ENCODE results near the gene DNAJC18.
"Not testable (repeated sequence)": the region's sequence is repeated elsewhere in the genome, so short reads cannot be mapped to it uniquely, and the experiment has no call there.

Gene DNAJC18

DNA sequence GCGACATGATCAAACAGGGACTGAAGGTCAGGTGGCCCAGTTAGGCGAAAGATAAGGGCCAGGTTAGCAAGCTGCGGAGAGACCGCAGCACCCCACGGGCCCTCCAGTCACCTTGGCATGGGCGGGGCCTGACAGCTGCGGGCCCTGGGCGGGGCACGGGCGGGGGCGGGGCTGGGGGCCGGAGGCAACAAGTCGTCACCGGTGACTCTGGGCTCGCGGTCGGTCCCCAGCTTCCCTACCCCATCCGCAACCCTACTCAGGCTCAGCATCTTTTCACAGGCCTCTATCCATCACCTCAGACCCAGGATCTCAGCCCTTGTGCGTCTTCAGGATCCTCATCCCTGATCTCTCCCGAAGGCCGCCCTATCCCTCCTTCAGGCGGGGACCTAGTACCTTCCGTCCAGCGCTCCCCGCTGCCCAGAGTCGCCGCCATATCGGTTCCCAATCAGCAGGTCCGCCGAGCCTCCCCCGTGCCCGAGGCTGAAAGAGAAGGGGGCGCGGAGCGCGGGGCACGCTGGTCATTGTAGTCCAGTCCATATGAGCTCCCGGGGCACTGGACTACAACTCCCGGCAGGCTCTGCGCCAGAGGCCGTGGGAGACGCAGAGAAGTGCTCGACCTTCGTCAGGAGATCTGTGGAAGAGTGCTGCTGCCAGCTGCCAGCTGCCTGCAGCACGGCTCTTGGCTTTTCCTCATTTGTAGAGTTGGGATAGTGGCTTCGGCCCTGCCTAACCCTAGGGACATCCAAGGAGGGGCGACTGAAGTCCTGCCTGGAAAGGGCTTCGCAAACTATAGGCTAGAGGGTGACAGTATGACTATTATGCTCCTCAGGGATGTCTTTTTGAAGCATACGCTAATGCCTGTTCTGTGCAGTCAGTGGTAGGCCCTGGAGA is at the start of gene DNAJC18:
TSS of gene DNAJC18 (minus strand) at position 513 of the 891 bp plus-strand sequence. CDS start at position 433, 80 bp downstream.
- peak; percentile 71 to 83 for DNase-seq (ENCODE audit: low read depth in 2 of 2)

DNA sequence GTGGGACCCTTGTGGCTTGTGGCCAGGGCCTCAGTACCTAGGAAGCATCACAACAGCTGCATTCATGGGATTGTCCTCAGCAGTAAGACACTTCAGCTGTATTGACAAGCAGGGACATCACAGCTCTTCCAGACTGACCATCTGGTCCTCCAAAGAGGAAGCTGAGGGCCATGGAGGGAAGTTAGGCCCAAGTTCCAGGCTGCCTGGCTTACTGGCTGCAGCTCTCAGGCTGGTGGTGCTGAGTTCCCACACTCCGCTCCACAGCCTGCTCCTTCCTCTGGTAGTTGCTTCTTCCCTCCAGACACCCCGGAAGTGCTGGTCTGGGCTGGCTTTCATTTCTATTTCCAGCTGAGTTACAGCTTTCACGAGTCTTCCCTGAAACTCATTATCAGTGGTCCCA is 48.9 kb upstream of the DNAJC18 start:
- no peak for DNase-seq (ENCODE audit: low read depth in 2 of 2)

DNA sequence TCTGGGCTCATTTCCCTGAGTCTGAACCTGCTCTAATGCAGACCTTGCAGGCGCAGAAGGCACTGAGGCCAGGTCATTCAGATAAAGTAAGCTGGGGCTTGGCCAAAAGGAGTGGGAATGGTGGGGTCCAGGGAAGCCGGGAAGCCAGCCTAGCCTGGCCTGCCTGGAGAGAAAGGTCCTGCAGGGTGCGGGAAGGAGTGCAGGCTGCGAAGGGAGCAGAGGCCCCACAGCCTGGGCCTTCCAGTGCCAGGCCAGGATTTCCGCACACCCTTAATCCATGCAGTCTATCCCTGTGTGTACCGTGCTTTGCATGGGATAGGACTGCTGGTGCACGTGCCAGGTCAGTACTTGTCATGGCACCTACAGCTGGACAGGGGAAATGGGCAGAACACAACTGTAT is 46.9 kb upstream of the DNAJC18 start:
- no peak for DNase-seq (ENCODE audit: low read depth in 2 of 2)

DNA sequence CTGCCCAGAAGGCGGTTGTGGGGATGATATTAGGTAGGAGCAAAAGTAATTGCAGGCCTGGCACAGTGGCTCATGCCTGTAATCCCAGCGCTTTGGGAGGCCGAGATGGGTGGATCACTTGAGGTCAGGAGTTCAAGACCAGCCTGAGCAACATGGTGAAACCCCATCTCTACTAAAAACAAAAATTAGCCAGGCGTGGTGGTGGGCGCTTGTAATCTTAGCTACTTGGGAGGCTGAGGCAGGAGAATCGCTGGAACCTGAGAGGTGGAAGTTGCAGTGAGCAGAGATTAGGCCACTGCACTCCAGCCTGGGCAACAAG is 43.5 kb upstream of the DNAJC18 start:
- not testable (repeated sequence) for DNase-seq (ENCODE audit: low read depth in 2 of 2)

DNA sequence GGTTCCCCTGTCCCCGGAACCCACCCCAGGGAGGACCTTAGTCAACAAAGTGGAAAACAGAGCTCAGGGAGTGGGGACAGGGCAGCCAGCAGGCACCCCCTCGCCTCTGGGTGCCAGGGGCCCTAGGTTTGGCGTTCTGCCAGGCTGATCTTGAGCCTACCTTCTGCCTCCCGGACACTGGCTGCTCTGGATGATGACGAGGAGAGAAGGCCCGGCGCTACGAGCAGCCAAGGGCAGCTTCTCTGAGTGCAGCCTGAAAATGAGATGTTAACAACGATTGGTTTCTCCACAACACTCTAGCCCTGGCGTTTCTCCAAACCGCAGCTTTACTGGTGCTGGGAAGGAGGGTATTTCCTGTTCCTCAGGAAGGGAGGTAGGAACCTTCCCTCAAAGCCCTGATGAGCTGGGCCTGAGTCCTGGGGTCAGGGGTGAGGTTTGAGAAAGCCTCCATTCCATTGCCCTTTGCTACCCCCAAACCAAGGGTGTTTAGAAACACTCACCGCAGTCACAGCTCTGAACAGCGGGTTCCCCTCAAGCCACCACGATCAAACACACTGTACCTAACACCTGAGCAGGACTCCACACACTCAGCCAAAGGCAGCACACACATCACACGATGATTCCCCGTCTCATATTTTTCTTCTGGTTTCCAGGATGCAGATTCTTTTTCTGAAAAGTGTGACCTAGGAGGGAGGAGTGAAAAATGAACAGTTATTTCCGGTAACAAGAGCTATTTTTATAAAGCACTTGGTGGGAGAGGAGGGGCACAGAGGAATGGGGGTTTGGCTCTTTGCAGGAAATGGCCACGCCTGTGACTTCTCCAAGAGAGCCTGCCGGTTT is 42.9 kb upstream of the DNAJC18 start, which contains the start of gene STING1:
TSS of gene STING1 (minus strand) at position 709 of the 840 bp plus-strand sequence. CDS start 1,054 bp downstream, outside the sequence.
- peak; percentile 26 to 33 for DNase-seq (ENCODE audit: low read depth in 2 of 2)

DNA sequence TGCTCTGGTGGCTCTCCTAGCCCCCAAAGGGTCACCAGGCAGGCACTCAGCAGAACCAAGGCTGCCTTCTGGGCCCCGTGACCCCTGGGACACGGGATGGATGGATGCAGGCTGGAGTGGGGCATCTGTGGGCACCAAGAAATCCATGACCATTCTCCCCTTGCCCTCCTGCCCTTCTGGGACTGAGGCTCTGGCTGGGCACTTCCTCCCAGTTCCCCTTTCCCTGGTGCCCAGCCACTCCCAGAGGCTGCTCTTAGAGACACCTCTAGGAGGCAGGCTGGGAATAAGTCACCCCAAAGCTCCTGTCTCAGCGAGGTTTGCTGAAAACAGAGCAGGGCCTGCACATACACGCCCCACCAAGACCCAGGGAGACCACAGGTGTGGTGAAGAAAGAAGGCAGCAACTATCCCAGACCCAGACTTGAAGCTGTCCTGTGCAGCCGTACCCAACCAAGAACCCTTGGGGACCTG is 42.3 kb upstream of the DNAJC18 start:
- DNase-seq (ENCODE audit: low read depth in 2 of 2) = no peak

DNA sequence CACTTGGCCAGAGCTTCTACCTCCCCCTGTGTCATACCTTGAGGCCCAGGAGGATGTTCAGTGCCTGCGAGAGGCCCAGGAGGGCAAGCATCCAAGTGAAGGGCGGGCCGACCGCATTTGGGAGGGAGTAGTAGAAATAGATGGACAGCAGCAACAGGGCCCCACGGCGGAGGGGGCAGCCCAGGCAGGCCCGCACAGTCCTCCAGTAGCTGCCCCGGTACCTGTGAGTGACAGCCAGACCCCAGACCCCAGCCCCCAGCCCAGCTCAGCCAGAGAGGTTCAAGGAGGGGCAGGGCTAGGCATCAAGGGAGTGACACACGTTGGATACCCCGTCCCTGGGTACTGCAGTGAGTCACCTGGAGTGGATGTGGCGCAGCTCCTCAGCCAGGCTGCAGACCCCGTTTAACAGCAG is 41.8 kb upstream of the DNAJC18 start:
- no peak for DNase-seq (ENCODE audit: low read depth in 2 of 2)

DNA sequence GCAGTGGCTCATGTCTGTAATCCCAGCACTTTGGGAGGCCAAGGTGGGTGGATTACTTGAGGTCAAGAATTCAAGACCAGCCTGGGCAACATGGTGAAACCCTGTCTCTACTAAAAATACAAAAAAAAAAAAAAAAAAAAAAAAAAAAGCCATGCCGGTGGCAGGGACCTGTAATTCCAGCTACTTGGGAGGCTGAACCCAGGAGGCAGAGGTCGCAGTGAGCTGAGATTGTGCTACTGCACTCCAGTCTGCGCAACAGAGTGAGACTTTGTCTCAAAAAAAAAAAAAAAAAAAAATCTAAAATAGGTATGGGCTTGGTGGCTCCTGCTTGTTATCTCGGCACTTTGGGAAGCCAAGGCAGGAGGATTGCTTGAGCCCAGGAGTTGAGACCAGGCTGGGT is 40.4 kb upstream of the DNAJC18 start:
- not testable (repeated sequence) for DNase-seq (ENCODE audit: low read depth in 2 of 2)

DNA sequence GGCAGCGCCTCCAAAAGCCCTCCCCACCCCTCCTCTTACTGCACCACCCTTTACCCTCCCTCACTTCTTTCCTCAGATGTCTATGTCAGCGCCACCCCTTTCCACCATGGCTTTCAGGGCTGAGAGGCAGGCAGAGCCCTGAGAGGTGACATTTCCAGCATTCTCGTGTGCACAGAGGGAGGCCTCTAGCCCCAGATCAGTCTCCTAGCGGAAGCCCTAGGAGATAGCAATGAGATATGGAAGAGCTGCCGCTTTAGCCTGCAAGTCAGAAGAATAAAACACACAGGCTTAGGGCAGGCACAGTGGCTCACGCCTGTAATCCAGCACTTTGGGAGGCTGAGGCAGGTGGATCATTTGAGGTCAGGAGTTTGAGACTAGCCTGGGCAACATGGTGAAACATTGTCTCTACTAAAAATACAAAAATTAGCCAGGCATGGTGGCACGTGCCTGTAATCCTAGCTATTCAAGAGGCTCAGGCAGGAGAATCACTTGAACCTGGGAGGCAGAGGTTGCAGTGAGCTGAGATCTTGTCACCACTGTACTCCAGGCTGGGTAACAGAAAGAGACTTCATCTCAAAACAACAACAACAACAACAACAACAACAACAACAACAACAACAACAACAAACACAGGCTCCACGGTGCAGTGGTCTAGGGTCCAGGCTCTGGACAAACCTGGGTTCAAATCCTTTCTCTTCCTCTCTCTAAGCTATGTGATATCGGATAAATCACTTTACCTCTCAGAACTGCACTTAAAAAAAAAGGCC is 39.5 kb upstream of the DNAJC18 start:
- not testable (repeated sequence) for DNase-seq (ENCODE audit: low read depth in 2 of 2)

DNA sequence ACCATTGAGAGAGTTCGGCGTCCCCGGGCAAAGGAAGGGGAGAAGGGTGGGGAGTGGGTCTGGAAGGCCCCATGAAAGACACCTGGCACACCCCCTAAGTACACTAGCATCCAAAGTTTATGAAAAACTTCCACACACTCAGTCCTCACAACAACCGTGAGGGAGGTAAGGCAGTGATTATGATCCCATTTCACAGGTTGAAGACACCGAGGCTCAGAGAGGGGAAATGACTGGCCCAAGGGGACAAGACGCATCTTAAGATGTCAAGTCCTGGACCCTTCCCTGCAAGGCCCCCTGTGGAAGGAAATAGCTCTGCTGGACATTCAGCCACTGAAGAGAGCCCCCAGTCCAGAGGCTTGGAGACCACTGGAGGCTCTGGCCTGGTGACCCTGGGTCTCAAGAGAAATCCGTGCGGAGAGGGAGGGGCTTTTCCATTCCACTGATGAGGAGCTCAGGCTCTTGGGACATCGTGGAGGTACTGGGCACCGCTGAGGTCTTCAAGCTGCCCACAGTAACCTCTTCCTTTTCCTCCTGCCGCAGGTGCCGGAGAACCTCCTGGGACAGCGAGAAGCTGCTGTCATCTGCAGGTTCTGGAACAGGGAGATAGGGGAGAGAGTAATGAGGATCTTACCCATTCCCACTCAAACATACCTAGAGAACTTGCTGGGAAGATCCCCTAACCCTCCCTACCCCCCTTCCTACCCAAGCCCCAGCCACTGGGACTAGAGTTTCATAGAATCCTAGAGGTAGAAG is 36.7 kb upstream of the DNAJC18 start:
- DNase-seq (ENCODE audit: low read depth in 2 of 2) = no peak

DNA sequence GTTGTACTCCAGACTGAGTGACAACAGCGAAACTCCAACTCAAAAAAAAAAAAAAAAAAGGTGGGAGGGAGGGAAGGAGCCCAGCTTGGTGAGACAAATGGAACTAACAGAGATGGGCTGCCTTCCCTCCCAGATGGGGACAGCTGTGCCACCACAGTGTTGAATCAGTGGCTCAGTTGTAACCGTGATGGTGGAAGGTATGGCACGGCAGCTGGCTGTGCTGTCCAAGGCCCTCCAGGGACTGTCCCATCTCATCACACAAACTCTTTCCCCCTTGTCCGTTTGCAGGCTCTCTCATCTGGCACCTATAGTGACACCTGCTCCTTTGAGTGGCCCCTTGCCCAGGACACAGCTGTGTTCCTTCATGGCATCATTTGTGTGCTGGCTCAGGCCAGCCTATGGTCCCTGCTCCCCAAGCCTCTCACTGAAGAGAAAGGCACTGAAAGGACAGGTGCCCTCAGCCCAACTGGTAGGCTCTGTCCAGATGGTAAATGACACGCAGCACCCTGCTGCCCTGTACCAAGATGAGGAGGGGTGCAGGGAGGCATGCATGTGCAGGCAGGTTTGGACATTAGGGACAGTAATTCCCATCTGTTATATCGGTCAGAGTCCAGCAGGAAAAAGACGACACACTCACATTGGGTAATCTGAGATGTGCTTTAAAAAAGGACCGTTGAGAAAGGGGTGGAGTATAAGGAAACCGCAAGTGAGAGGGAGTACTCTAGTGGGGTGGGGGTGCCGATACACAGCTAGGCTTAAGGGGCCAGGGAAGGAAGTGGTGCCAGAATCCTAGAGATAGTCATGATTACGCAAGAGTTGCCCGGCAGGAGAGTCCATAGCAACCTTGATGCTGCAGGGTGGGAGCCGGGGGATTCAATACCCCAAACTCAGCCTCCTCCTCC is 35.8 kb upstream of the DNAJC18 start:
- no peak for DNase-seq (ENCODE audit: low read depth in 2 of 2)

DNA sequence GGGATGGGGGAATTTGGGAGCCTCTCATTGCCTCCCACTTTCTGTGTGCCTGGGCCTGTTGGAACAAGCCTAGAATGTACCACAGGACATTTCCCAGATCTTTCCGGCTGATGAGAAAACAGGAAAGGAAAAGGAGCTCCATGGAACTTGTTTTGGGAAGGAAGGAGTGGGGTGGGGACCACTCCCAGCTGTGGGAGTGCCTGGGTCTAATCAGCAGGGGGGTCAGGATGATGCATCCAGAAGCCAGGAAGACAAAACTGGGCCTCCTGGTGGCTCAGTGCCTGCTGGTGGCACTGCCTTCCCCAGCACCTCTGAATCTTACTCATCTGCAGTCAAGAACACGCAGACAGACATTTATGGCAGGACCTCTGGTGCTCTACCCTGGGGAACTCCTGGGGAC is 34.2 kb upstream of the DNAJC18 start:
- no peak for DNase-seq (ENCODE audit: low read depth in 2 of 2)

DNA sequence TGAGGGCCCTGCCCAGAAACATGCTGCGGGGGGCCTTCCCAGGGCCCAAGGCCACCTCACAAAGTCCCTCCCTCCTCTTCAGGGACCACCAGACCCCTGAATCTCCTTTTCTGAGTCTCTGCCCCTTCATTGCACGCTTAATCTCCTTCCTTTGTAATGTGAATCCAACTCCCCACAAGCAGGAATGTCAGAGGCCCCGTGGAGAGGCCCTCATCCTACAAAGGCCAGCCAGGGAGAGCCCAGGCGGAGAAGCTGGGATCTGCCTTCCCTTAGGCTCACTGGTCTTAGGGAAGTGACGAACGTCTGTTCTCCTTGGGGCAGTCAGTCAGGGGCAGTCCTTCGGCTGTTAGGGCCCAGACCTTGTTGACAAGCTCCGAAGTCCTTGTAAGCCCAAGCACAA is 33.8 kb upstream of the DNAJC18 start:
- DNase-seq (ENCODE audit: low read depth in 2 of 2) = no peak

DNA sequence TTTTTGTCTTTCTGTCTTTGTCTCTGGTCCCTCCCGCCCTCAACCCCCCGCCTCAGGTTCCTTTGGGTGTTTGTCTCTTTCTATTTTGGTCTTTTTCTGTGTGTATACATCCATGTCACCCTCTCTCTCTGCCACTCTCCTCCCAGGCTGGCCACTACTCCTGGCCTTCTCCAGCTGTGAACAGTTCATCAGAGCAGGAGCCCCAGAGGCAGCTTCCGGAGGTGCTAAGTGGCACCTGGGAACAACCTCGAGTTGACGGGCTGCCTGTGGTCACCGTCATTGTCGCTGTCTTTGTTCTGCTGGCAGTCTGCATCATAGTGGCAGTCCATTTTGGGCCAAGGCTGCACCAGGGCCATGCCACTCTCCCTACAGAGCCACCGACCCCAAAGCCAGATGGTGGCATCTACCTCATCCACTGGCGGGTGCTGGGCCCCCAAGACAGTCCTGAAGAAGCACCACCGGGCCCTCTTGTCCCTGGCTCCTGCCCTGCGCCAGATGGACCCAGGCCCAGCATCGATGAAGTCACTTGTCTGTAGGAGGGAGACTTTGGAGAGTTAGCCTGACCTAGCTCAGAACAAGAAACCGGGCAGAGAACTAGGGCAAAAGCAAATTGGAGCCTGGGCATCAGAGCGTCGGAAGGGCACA is 33.2 kb upstream of the DNAJC18 start:
- DNase-seq (ENCODE audit: low read depth in 2 of 2) = no peak

DNA sequence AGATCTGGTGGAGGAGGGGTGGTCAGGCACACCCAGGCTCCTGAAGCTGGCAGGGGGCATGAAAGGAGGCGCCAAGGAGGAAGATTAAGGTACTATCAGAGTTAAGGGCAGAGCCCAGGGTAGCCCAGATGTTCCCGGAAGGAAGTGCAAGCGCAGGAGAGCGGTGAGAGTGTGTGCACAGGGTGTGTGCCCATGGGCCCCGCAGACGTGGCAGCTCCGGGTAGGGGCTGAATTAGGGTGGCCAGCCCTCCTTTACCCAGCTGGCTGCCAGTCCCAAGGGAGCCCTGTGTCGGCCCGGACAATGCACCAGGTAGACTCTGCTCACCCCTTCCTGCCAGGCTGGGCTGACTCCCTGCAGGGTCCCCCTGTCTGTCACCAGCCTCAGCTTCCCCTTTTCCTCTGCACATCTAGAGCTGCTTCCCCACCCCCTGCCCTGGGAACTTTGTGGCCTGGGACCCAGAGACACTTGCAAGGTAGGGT is 31.5 kb upstream of the DNAJC18 start, which contains the start of gene SMIM33:
TSS of gene SMIM33 (plus strand) at position 184 of the 480 bp plus-strand sequence. CDS start at position 302, 118 bp downstream.
- DNase-seq (ENCODE audit: low read depth in 2 of 2) = no peak

DNA sequence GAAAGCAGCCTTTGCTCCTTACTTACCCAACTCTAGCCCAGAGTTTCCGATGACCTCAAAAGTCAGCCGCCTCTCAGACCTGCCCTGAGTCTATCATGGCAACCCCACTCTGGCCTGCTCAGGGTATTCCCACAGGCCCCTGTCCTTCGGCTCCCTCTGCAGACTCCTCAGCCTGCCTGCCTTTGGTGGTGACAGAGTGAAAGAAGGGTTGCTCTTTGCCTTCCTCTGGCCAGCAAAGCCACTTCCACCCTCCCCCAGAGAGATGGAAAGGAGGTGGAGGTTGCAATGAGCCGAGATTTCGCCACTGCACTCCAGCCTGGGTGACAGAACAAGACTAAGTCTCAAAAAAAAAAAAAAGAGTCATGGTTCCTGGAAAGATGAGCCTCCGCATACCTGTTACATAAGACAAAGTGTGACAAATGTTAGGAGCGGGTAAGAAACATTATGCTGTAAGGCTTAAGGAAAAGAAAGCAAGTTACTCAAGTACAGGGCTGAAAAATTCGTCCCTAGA is 29.2 kb upstream of the DNAJC18 start:
- no peak for DNase-seq (ENCODE audit: low read depth in 2 of 2)

DNA sequence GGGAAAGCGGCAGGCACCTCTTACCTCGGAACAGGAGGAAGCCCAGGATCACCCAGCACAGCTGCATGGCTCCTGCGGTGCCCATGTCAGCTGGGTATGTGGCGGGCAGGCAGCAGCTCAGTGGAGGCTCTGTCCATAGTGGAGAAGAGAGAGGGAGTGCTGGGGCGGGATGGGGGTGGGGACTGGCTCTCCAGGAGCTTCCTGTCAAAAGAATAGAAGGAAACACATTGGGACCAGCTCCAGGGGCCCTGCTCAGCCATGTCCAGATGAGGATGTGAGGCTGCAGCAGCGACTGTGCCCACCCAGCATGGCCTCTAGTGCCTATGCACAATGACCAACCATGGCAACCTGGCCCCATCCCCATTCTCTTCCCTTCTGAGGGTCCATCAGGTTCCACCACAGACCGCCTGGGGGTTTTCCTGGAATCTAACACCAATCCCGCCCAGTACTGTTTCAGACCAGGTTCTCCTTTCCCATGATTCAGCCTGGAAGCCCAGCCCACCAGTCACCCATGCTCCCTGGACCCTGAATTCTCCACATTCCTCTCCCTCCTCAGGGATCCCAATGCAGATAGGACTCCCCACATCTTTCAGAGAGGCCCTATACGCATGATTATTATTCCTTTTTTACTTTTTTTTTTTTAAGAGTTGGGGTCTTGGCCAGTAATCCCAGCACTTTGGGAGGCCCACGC is 23.4 kb upstream of the DNAJC18 start, which contains the start of gene ECSCR:
TSS of gene ECSCR (minus strand) at position 158 of the 691 bp plus-strand sequence. CDS start at position 85, 73 bp downstream.
- DNase-seq (ENCODE audit: low read depth in 2 of 2) = no peak

DNA sequence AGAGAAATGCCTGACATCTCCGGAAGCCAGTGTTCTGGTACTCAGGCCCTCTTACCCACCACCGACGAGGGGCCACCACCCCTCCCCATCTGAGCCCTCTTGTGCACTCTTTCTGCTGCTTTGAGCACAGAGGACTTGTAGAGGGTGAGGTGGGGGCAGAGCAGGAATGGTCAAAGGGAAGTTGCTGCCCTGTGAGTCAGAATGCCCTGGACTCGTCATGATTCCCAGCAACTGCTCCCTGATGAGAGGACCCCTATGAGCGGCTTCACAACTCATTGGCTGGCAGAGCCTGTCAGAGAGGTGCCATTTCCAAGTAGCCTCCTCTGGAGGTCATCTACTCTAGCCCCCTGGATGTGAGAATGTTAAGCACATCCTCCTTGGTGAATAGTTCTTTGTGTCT is 22.4 kb upstream of the DNAJC18 start:
- DNase-seq (ENCODE audit: low read depth in 2 of 2) = no peak
